Activated T-helper 1 cell treated with anti-CD3 and anti-CD28 coated beads, Interleukin-12 subunit alpha, Interleukin-12 subunit beta, Interleukin-2, Interleukin-4 antibody, amounts not matched to agents 30 ng/mL and 10 ng/mL and 1 ng/mL, durations not matched to agents 14 hours and 24 hours and 36 hours (primary cell): ENCODE measurements around the gene NPHP4. TPM values are rescaled to one million over a fixed set of nuclear protein-coding genes. Genes with fewer than 3 reads are reported as not detected.

Experiments
- DNase-seq: peaks from one replicate; pipeline ENCODE4 v3.0.0; 2021; ENCODE audit warnings: low spot score
- H3K27ac Mint-ChIP-seq: one replicate; pipeline ENCODE4 v1.8.0; 2021; ENCODE audit warnings: mild to moderate bottlenecking, mixed read lengths
- H3K27me3 Mint-ChIP-seq: one replicate; pipeline ENCODE4 v1.8.0; 2022; ENCODE audit warnings: mild to moderate bottlenecking, moderate library complexity, mixed read lengths; ENCODE audit not compliant: insufficient read depth
- H3K36me3 Mint-ChIP-seq: one replicate; pipeline ENCODE4 v1.8.0; 2021; ENCODE audit warnings: low read depth, mixed read lengths
- H3K4me1 Mint-ChIP-seq: one replicate; pipeline ENCODE4 v1.8.0; 2021; ENCODE audit warnings: low read depth, mixed read lengths
- H3K4me3 Mint-ChIP-seq: one replicate; pipeline ENCODE4 v1.8.0; 2021; ENCODE audit warnings: mild to moderate bottlenecking, moderate library complexity, mixed read lengths
- H3K9me3 Mint-ChIP-seq: one replicate; pipeline ENCODE4 v1.8.0; 2021; ENCODE audit warnings: mixed read lengths
- intact Hi-C: fragments of 100-400 bp; cut with micrococcal nuclease; formaldehyde crosslinking; loops from one replicate; pipeline ENCODE4 v1.15.1; 2024
- total RNA-seq: library from RNA; stranded (reverse); gene quantifications from 2 replicates; pipeline ENCODE4 v1.2.3, GENCODE V29; 2022

The NPHP4 gene
- 18.3 and 18.6 TPM in 2 replicates for total RNA-seq

DNA sequence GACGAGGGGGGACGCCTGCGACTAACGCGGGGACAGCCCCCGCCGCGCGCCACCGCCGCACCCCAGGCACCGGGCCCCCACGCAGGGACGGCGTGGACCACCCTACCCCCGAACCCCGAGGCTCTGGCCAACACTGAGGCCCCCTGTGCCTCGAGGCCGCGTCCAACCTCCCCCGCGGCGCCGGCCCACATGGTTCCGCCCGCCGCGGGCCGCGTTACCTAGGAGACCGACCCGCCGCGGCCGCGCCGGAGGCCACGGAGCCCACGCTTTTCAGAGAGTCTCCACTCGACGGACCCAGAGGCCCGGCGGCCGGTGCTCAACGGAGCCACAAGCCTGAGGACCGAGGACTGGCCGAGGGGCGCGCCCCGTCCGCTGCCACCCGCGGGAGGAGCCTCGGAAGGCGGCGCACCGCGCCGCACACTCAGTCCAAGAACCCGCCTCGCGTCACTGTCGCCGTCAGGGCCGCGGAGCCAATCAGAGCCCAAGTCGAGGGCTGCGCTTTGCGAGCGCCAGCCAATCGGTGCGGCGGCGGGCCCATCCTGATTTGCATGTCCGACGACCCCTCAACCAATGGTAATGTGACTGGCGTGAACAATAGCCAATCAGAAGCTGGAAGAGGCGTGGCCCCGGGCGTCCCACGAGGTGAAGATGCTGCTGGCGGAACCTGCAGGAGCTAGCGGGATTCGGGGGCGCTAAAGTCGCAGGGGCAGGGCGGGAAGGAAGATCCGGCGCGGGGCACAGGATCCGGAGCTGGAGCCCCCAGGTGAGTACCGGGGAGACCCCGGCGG, at the start of gene NPHP4:
TSS of gene NPHP4 (minus strand) at position 400 of the 788 bp plus-strand sequence. CDS start 6,136 bp downstream, outside the sequence.
- intact Hi-C loops, result loop anchor here (1.0 to 10.0 kb wide), 4 partner anchors 34 to 793 kb away; partner anchors contain the start of genes CAMTA1, KLHL21 and RPL22
- H3K27ac Mint-ChIP-seq, result peak within 1 kb of the TSS; percentile 98

GRCh38 chr1:6041432-6042062, 49.3 kb upstream of the NPHP4 start:
- Mint-ChIP-seq H3K27ac (no peak overlapping the region), H3K4me1 (peaks cover 10% of the 10 kb centered on the region), H3K36me3 (peaks cover 29% of the 10 kb centered on the region), H3K4me3 (no peak overlapping the region), H3K9me3 (no peaks in the 10 kb centered on the region), H3K27me3 (no peaks in the 10 kb centered on the region)
- intact Hi-C loops, result no loop called here
- DNase-seq, result no peak

More for the DNA sequence above, at the start of gene NPHP4:
- Mint-ChIP-seq H3K36me3 (peaks cover 4% of the 10 kb centered on the region), H3K4me3 (peak within 1 kb of the TSS; percentile 95), H3K4me1 (peaks cover 38% of the 10 kb centered on the region), H3K27me3 (no peaks in the 10 kb centered on the region), H3K9me3 (no peaks in the 10 kb centered on the region)
- peak; percentile 100 for DNase-seq

- Mint-ChIP-seq H3K27ac (no peak overlapping the region), H3K4me1 (peaks cover 16% of the 10 kb centered on the region), H3K4me3 (no peak overlapping the region), H3K27me3 (no peaks in the 10 kb centered on the region), H3K9me3 (no peaks in the 10 kb centered on the region), H3K36me3 (peaks cover 27% of the 10 kb centered on the region)
- no peak for DNase-seq
- intact Hi-C loops, result no loop called here
Measured at GRCh38 chr1:6040861-6041415, 48.7 kb upstream of the NPHP4 start.

GRCh38 chr1:6040444-6040843, 48.2 kb upstream of the NPHP4 start:
- no peak overlapping the region for H3K27ac Mint-ChIP-seq
- no peaks in the 10 kb centered on the region for H3K9me3 Mint-ChIP-seq
- no peaks in the 10 kb centered on the region for H3K27me3 Mint-ChIP-seq
- intact Hi-C loops, result no loop called here
- peaks cover 29% of the 10 kb centered on the region for H3K36me3 Mint-ChIP-seq
- no peak for DNase-seq
- no peak overlapping the region for H3K4me3 Mint-ChIP-seq
- H3K4me1 Mint-ChIP-seq, result peaks cover 21% of the 10 kb centered on the region

GRCh38 chr1:6039031-6039430, 46.8 kb upstream of the NPHP4 start:
- H3K27me3 Mint-ChIP-seq, result no peaks in the 10 kb centered on the region

GRCh38 chr1:6038603-6039002, 46.4 kb upstream of the NPHP4 start:
- no peak for DNase-seq
- Mint-ChIP-seq H3K9me3 (no peaks in the 10 kb centered on the region), H3K4me3 (no peak overlapping the region), H3K36me3 (peaks cover 20% of the 10 kb centered on the region), H3K27me3 (no peaks in the 10 kb centered on the region), H3K4me1 (peaks cover 32% of the 10 kb centered on the region), H3K27ac (no peak overlapping the region)
- intact Hi-C loops, result no loop called here

More at GRCh38 chr1:6039031-6039430, 46.8 kb upstream of the NPHP4 start:
- Mint-ChIP-seq H3K36me3 (peaks cover 23% of the 10 kb centered on the region), H3K4me3 (no peak overlapping the region), H3K9me3 (no peaks in the 10 kb centered on the region), H3K4me1 (peaks cover 32% of the 10 kb centered on the region), H3K27ac (no peak overlapping the region)
- DNase-seq, result no peak
- intact Hi-C loops, result no loop called here

- Mint-ChIP-seq H3K4me1 (peaks cover 43% of the 10 kb centered on the region), H3K9me3 (no peaks in the 10 kb centered on the region), H3K27me3 (no peaks in the 10 kb centered on the region), H3K36me3 (peaks cover 23% of the 10 kb centered on the region), H3K27ac (peak overlapping the region; percentile 42), H3K4me3 (no peak overlapping the region)
- DNase-seq, result peak; percentile 6
- intact Hi-C loops, result no loop called here
Measured at GRCh38 chr1:6037338-6037762, 45.1 kb upstream of the NPHP4 start.

GRCh38 chr1:6035719-6036118, 43.5 kb upstream of the NPHP4 start:
- peaks cover 57% of the 10 kb centered on the region for H3K4me1 Mint-ChIP-seq
- no peaks in the 10 kb centered on the region for H3K9me3 Mint-ChIP-seq
- DNase-seq, result no peak
- no peak overlapping the region for H3K4me3 Mint-ChIP-seq
- H3K27ac Mint-ChIP-seq, result no peak overlapping the region
- H3K36me3 Mint-ChIP-seq, result peaks cover 17% of the 10 kb centered on the region
- intact Hi-C loops, result no loop called here
- H3K27me3 Mint-ChIP-seq, result no peaks in the 10 kb centered on the region

DNA sequence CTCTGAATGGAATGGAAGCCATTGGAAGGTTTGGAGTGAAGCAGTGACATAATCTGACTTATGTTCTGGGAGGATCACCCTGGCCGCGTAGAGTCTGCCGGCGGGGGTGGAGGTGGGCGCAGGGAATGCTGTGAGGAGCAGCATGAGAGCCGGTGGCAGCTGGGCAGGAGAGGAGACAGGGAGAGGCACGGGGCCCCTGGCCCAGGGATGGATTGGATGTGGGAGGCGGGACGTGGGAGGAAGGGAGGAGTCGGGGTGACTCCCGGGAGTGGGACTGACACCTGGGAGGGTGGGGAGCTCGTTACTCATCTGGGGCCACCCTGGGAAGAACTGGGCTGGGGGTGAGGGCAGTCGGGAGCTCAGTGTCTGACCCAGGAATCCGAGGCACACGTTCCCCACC, 43.1 kb upstream of the NPHP4 start:
- no peak for DNase-seq
- Mint-ChIP-seq H3K4me1 (peaks cover 61% of the 10 kb centered on the region), H3K36me3 (peaks cover 20% of the 10 kb centered on the region), H3K27me3 (no peaks in the 10 kb centered on the region), H3K4me3 (no peak overlapping the region), H3K9me3 (no peaks in the 10 kb centered on the region), H3K27ac (no peak overlapping the region)
- intact Hi-C loops, result no loop called here

DNA sequence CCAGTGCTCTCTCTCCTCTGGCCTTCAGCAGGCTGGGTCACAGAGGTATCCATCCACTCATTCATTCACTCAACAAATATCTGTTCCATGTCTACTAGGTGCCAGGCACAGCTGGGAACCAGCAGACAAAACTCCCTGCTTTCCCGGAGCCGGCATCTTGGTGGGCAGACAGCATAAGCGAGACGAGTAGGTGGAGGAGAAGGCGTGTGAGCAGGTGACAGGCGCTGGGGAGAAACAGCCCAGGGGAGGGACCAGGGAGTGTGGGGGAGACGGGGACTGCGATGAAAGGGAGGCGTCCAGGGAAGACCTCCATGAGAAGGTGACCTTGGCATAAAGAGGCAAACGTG, 42.5 kb upstream of the NPHP4 start:
- H3K9me3 Mint-ChIP-seq, result no peaks in the 10 kb centered on the region
- no peak overlapping the region for H3K4me3 Mint-ChIP-seq
- H3K27ac Mint-ChIP-seq, result no peak overlapping the region
- no peaks in the 10 kb centered on the region for H3K27me3 Mint-ChIP-seq
- no peak for DNase-seq
- H3K36me3 Mint-ChIP-seq, result peaks cover 18% of the 10 kb centered on the region
- peaks cover 67% of the 10 kb centered on the region for H3K4me1 Mint-ChIP-seq
- intact Hi-C loops, result no loop called here

DNA sequence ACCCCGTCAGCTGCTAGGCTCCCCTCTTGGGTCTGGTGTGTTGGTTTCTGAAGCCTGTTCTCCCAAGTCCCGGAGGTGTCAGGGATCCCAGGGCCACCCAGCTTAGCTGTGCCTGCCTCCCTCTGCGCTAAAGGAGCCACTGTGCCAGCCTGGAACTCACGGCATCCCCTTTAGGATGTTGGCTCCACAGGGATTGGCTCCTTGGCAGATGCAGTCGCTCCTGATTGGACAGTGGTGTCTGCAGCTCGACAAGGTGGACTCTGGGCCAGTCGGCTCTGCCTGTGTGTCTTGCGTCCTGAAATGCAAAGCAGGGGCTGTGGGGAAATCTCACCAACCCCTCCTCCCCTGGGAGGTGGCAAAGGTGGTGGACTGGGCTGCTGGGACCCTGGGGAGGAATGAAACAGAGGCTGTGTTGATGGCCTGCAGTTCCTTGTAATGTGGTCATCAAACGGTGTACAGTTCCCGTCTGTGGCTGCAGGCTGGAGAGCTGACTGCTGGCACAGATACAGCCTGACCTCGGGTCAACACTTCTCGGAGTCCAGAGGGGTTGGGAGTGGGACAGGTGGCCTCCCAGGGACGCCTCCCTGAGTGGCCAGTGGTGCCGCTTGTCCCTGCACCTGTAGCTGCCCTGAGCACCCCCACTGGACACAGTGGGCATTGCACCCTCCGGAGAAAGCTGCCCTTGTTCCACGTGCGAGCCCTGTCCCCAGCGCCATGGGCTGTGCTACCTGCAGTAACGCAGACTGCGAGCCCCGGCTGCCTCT, 41.9 kb upstream of the NPHP4 start:
- H3K27ac Mint-ChIP-seq, result no peak overlapping the region
- H3K4me1 Mint-ChIP-seq, result peaks cover 70% of the 10 kb centered on the region
- H3K36me3 Mint-ChIP-seq, result peaks cover 23% of the 10 kb centered on the region
- intact Hi-C loops, result no loop called here
- DNase-seq, result no peak
- H3K9me3 Mint-ChIP-seq, result no peaks in the 10 kb centered on the region
- no peaks in the 10 kb centered on the region for H3K27me3 Mint-ChIP-seq
- no peak overlapping the region for H3K4me3 Mint-ChIP-seq

- H3K27ac Mint-ChIP-seq, result no peak overlapping the region
- DNase-seq, result no peak
- H3K36me3 Mint-ChIP-seq, result peaks cover 31% of the 10 kb centered on the region
- intact Hi-C loops, result no loop called here
- no peak overlapping the region for H3K4me3 Mint-ChIP-seq
- no peaks in the 10 kb centered on the region for H3K9me3 Mint-ChIP-seq
- H3K4me1 Mint-ChIP-seq, result peaks cover 78% of the 10 kb centered on the region
- no peaks in the 10 kb centered on the region for H3K27me3 Mint-ChIP-seq
Measured at GRCh38 chr1:6033124-6033523, 40.9 kb upstream of the NPHP4 start.
